ENCODE measurements around the gene SCN1B. TPM values are rescaled to one million over a fixed set of nuclear protein-coding genes. Genes with fewer than 3 reads are reported as not detected.
"Not testable (repeated sequence)": the region's sequence is repeated elsewhere in the genome, so short reads cannot be mapped to it uniquely, and the experiment has no call there.

SCN1B gene
- polyA plus RNA-seq, 1 experiment: 5.7 TPM

DNA sequence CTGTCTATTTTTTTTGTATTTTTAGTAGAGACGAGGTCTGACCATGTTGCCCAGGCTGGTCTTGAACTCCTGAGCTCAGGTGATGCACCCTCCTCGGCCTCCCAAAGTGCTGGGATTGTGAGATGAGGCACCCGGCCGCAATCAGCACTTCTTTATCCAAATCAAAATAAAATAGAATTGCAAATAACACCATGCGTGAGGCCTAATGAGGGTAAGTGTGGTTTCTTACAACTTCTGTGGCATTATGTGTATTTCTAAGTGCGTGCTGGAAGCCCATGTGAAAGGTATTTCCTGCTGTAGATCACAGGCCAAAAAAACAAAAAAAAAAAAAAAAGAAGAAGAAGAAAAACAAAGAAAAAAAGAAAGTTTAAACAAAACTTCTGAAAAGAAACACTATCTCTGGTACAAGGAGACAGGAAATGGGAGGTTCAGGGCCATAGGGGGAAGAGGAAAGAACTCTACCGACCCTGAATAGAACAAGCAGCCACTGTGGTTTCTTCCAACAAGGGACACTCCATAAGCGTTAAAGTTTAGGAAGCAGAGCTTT, 33.1 kb upstream of the SCN1B start:
- Histone ChIP-seq H3K4me3 (ENCODE audit: low read depth, low read length) (no peak overlapping the region), H3K27me3 (ENCODE audit: control insufficient read depth, insufficient read depth, low read length) (no peaks in the 10 kb centered on the region), H3K9me3 (ENCODE audit: control insufficient read depth, insufficient read depth, low read length) (peaks cover 8% of the 10 kb centered on the region), H3K27ac (ENCODE audit: low read depth, low read length) (no peak overlapping the region)
- no peak for DNase-seq (ENCODE audit: low read depth, low spot score)
- TF ChIP-seq, protein P1, sequence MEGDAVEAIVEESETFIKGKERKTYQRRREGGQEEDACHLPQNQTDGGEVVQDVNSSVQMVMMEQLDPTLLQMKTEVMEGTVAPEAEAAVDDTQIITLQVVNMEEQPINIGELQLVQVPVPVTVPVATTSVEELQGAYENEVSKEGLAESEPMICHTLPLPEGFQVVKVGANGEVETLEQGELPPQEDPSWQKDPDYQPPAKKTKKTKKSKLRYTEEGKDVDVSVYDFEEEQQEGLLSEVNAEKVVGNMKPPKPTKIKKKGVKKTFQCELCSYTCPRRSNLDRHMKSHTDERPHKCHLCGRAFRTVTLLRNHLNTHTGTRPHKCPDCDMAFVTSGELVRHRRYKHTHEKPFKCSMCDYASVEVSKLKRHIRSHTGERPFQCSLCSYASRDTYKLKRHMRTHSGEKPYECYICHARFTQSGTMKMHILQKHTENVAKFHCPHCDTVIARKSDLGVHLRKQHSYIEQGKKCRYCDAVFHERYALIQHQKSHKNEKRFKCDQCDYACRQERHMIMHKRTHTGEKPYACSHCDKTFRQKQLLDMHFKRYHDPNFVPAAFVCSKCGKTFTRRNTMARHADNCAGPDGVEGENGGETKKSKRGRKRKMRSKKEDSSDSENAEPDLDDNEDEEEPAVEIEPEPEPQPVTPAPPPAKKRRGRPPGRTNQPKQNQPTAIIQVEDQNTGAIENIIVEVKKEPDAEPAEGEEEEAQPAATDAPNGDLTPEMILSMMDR (IDR thresholded peaks at IDR 0.05; ENCODE audit: low read depth, low read length): no peak
- ChIA-PET POLR2A (no interaction called here), CTCF (interaction anchor here (0.7 to 0.8 kb wide), 3 partner anchors 15 to 24 kb away, joined by 3 read pairs; no protein-coding TSS in a partner anchor)

DNA sequence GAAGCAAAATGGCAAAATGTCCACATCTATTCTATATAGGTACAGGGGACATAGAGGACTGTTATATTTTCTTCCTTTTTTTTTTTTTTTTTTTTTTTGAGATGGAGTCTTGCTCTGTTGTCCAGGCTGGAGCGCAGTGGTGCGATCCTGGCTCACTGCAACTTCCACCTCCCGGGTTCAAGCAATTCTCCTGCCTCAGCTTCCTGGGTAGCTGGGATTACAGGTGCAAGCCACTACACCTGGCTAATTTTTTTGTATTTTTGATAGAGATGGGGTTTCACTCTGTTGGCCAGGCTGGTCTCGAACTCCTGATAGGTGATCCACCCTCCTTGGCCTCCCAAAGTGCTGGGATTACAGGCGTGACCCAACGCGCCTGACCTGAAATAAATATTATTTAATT, 32.0 kb upstream of the SCN1B start:
- POLR2A ChIA-PET; DNase-seq (ENCODE audit: low read depth, low spot score); H3K27me3 ChIP-seq (ENCODE audit: control insufficient read depth, insufficient read depth, low read length); H3K4me3 ChIP-seq (ENCODE audit: low read depth, low read length); CTCF ChIA-PET; H3K27ac ChIP-seq (ENCODE audit: low read depth, low read length); H3K9me3 ChIP-seq (ENCODE audit: control insufficient read depth, insufficient read depth, low read length): not testable (repeated sequence)

DNA sequence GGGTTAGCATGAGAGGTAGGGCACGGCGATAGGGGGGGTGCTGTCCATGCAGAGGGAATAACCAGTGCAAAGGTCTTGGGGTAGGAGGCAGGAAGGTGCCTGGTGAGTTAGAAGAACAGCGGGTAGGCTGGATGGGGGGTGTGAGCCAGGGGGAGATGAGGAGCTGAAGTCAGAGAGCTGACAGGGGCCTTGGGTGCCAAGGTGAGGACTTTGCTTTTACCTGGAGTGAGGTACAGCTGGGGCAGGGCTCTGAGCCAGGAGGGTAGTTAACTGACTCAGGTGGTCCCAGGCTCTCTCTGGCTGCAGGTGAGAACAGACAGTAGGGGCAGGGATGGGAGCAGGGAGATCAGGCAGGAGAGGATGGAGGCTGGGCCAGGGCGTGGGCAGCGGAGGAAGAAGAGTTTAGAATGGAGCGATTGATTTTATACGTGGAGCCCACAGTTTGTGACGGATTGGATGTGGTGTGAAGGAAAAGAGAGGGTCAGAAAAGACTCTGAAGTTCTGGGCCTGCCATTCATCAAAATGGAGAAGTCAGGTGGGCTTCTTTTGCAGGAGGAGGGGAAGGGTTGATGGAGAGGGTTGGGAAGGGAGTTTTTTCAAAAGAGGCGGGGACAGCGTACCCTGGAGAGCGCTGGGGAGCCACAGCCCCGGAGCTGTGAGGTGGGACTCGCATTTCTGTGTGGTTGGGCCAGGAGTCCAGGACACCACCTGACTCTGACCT, 31.3 kb upstream of the SCN1B start:
- TF ChIP-seq, protein P1 (IDR thresholded peaks at IDR 0.05; ENCODE audit: low read depth, low read length): no peak
- H3K4me3 ChIP-seq (ENCODE audit: low read depth, low read length): peak overlapping the region; percentile 79
- H3K27ac ChIP-seq (ENCODE audit: low read depth, low read length): peak overlapping the region; percentile 98
- ChIA-PET POLR2A (interaction anchor here (0.5 to 0.6 kb wide), 2 partner anchors 173 to 1071 kb away, joined by 3 read pairs; no protein-coding TSS in a partner anchor), CTCF (no interaction called here)
- H3K27me3 ChIP-seq (ENCODE audit: control insufficient read depth, insufficient read depth, low read length): no peaks in the 10 kb centered on the region
- peaks cover 8% of the 10 kb centered on the region for H3K9me3 ChIP-seq (ENCODE audit: control insufficient read depth, insufficient read depth, low read length)
- no peak for DNase-seq (ENCODE audit: low read depth, low spot score)

DNA sequence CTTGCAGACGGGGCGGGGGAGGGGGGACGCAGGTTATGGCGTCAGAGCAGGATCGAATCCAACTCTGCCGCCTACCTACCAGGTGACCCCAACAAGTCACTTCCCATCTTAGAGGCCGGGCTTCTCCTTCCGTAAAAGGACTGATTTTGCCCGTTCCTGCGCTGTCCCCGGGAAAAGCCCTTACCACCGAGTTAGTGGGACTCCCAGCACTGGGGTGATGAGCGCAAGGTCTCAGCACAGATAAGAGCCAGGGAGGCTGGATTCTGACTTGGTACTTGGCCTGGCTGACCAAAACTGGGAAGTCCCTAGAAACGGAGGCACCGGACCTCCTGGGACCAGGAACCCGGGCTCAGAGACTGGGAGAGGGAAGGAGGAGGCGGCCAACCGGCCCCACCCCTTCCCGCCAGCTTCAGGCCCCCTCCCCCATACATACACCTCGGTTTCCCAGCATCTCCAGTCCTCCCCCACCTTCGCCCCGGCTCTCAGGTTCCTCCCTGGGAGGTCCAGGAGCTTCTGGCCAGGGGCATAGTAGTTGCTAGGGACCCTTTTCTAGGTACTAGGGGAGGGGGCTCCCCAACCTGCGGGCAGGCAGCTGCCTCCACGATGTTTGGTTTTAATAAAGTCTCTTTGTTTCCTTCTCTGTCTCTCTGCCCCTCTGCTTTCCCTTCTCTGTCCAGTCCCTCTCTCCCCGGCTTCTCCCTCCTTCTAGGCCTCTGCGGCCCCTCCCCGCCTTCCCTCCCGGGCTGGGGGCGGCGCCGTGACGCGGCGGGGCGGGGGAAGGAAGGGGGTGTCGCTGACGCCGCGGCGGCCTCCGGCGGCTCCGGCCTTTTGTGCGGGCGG, 30.6 kb upstream of the SCN1B start, which contains the start of gene GRAMD1A:
Gene GRAMD1A, plus strand, starts transcription at position 826 of the 840 bp plus-strand sequence. CDS start 156 bp downstream, outside the sequence.
- POLR2A ChIA-PET: interaction anchor here (0.5 to 0.6 kb wide), 3 partner anchors 173 to 1070 kb away, joined by 3 read pairs; no protein-coding TSS in a partner anchor
- CTCF ChIA-PET: interaction anchor here (1.1 kb wide), 1 partner anchor 27 kb away, joined by 6 read pairs; no protein-coding TSS in a partner anchor

DNA sequence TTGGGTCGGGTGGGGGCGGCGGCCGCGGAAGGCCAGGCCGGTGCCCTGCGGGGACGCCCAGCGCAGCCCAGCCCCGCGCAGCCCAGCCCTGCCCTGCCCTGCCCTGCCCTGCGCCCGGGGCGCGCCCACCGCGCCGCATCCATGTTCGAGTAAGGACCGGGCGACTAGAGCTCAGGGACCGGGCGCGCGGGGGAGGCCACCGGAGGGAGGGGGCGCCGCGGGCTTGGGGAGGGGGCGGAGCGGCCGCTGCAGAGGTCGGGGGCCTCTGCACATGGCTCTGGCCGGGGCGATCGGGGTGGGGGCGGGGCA, 30.0 kb upstream of the SCN1B start:
- Histone ChIP-seq H3K4me3 (ENCODE audit: low read depth, low read length) (peak overlapping the region; percentile 79), H3K27me3 (ENCODE audit: control insufficient read depth, insufficient read depth, low read length) (no peaks in the 10 kb centered on the region), H3K27ac (ENCODE audit: low read depth, low read length) (no peak overlapping the region), H3K9me3 (ENCODE audit: control insufficient read depth, insufficient read depth, low read length) (peaks cover under 1% of the 10 kb centered on the region)
- DNase-seq (ENCODE audit: low read depth, low spot score): no peak
- ChIA-PET CTCF (interaction anchor here (1.1 to 1.3 kb wide), 2 partner anchors 27 to 66 kb away, joined by 5 to 6 read pairs; no protein-coding TSS in a partner anchor), POLR2A (interaction anchor here (0.6 kb wide), 1 partner anchor 762 kb away, joined by 3 read pairs; no protein-coding TSS in a partner anchor)
- TF ChIP-seq, protein P1 (IDR thresholded peaks at IDR 0.05; ENCODE audit: low read depth, low read length): no peak

More for the DNA sequence above, 30.6 kb upstream of the SCN1B start, which contains the start of gene GRAMD1A:
- DNase-seq (ENCODE audit: low read depth, low spot score): peak; percentile 58
- Histone ChIP-seq H3K4me3 (ENCODE audit: low read depth, low read length) (peak within 1 kb of the TSS; percentile 79), H3K9me3 (ENCODE audit: control insufficient read depth, insufficient read depth, low read length) (peaks cover 6% of the 10 kb centered on the region), H3K27ac (ENCODE audit: low read depth, low read length) (peak within 1 kb of the TSS; percentile 98), H3K27me3 (ENCODE audit: control insufficient read depth, insufficient read depth, low read length) (no peaks in the 10 kb centered on the region)
- TF ChIP-seq, protein P1 (IDR thresholded peaks at IDR 0.05; ENCODE audit: low read depth, low read length): no peak

Measured in AG04450 (cell line).